NCI-H748 (cell line): ENCODE measurements around the gene SELPLG.
A peak's percentile ranks its signal among the peaks of the same experiment; 100 is the strongest.
"Not testable (repeated sequence)": the region's sequence is repeated elsewhere in the genome, so short reads cannot be mapped to it uniquely, and the experiment has no call there.

Experiments used
- DNase-seq: peaks from one replicate; lab custom pipeline; 2025; ENCODE audit not compliant: unreplicated experiment; lab: John Stamatoyannopoulos, UW

SELPLG gene

DNA sequence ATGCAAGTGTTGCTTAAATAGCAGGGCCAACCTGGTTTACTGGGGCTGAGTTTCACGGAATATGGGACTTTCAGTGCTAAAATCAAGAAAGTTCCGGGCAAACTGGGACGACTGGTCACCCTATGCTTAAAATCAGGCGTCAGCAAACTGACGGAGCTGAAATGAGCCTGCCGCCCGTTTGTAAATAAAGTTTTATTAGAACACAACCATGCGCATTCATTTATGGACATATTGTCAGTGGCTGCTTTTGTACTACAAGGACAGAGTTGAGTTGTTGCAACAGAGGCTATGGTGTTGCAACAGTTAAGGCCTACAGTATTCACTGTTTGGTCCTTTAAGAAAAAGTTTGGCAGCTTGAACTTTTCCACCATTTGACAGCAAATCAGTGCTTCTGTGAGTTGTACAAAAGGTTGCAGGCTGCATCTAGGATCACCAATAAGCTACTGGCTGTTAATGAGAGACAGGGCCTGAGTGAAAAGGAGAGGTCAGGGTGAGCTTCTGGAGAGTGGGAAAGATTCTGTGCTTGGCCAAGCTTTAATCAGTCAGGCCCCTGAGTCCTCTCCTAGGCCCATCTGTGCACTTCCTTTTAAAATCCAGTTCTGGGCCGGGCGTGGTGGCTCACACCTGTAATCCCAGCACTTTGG, 13.3 kb downstream of the SELPLG start:
- DNase-seq = no peak

DNA sequence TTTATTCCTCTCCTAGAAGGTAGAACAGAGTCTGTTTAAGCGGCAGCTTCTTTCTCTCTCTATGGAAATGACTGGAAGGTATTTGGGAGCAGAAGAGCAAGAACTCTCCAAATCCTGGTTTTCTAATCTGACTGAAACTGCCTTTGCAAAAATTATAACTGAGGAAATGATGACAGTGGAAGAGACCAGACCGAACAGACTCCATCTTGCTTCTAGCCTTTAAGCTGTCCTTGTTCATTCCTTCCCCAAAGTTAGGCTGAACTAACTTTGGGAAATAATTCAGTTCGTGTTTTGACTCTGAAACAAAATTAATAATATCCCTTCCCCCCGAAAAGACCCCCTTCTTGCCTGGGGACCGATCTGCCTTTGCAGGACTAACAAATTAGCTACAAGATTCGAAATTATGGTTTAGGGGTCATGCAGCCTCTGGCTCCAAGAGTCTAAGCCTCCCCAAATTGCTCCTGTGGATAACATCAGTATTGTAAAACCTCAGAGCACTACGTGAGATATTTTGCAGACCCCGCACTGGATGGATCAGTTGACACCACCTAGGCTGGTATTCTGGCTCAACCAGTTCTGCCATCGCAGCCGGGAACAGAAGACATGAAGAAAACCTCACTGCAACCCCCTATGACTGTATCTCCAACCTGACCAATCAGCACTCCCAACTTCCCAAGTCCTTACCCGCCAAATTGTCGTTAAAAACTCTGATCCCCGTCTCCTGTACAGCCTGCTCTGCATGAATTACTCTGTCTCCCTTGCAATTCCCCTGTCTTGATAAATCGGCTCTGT, 14.1 kb downstream of the SELPLG start:
- DNase-seq = no peak

DNA sequence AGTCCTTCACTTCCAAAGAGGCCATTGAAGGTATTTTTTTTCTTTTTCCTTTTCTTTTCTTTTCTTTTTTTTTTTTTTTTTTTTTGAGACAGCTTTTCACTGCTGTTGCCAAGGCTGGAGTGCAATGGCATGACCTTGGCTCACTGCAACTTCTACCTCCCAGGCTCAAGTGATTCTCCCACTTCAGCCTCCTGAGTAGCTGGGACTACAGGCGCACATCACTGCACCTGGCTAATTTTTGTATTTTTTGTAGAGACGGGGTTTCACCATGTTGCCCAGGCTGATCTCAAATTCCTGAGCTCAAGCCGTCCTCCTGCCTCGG, 14.8 kb downstream of the SELPLG start:
- DNase-seq = not testable (repeated sequence)

DNA sequence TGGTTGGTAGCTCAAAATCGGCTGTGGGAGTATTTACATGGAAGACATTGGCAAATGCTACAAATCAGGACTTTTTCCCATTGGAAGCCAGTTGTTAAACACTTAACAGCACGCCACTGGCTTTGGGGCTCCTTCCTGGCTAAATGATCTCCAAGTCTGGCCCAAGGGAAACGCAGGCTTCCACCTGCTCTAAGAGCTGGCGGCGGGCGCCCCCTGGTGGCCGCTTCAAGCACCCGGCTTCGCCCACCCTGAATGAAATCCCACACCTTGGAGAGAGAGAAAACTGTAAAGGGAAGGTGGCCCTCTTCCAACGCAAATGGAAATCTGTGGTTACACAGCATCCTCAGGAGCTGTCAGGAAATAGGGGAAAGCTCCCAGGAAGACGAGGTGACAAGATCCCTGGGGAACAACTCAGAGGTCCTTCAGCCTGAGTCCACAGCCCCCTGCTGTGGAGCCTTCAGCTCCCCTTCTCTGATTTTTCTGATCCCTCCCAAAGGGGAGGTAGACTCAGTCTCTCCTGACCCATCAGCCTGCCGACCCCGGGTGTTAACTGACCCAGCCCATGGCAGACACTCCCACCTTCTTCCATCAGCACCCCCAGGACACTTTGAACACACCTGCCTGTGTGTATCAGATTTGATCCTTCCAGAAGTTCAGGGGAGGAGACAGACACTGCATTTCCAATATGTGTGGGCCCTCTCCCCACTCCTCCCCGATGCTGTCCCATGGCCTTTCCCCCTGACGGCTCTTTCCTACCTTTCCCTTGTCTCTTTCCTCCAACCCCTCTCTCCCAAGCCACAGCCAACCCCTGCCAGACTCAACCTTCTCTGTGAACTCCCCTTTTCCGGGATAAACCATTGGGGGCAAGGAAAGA, 15.4 kb downstream of the SELPLG start:
- peak; percentile 81 for DNase-seq

DNA sequence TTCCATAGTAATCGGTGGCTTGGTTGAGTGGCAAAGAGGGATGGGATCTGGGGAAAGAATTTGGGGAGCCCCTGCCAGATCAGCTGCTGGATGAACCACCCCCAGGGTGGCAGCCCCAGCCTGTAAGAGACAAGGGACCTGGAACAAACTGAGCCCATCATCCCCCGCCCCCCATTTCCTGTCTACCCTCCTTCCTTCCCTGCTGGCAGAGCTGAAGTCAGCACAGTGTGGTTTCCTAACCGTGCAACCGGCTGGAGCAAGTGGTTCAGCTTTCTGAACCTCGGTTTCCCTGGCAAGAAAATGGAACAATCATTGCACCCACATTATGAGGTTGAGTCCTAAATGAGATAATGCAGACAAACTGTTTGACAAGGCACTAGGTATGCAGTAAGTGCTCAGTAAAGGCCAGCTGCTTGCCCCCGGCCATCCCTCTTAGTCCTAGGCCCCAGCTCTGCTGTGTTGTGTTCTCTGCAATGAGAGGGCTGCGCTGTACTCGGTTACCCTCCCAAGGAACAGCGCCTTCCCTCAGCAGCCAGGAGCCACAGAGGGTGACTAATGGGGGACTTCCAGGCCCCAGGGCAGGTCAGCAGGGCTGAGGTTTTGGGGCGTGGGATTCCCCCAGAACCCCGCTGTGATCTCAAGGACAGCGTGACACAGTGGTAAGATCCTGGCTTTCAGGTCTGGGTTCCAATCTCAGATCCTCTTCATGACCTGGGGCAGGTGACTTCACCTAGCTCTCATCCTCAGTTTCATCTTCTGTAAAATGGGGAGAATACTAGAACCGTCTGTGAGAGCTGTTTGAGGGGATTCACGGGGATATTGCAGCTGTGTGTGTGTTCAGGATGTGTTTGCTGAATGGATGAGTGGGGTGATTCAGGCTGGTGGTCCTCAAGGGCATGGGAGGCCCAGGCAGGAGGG, 16.5 kb downstream of the SELPLG start:
- DNase-seq = no peak

DNA sequence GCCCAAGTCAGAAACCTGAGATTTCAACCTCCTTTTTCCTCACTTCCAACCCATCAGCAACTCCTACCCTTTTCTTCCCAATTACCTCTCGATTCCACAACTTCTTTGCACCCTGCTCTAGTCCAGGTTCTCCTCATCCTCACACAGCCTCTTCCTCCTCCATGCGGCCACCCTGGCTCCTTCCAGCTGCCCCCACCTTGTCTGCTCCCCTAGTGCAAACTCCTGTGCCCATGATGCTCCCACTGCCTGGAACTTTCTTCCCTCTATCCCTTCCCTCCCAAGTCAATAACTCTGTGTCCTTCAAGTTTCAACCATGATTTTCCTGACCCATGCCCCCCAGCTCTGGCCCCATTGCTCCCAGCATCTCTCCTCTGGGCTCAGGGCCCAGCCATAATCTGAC, 17.3 kb downstream of the SELPLG start:
- no peak for DNase-seq

DNA sequence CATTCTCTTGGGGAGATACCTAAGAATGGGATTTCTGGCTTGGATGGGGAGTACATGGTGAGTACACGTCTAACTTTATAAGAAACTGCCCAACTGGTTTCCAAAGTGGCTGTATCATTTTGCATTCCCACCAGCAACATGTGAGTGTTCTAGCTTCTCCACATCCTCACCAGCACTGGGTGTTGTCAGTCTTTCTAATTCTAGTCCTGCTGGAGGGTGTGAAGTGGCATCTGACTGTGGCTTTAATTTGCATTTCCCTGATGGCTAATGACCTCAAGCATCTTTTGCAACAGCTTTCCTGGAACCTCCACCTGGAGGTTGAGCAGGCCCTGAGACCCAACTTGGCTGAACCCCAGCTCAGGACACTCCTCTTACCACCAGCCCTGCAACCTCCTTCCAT, 17.8 kb downstream of the SELPLG start:
- no peak for DNase-seq

DNA sequence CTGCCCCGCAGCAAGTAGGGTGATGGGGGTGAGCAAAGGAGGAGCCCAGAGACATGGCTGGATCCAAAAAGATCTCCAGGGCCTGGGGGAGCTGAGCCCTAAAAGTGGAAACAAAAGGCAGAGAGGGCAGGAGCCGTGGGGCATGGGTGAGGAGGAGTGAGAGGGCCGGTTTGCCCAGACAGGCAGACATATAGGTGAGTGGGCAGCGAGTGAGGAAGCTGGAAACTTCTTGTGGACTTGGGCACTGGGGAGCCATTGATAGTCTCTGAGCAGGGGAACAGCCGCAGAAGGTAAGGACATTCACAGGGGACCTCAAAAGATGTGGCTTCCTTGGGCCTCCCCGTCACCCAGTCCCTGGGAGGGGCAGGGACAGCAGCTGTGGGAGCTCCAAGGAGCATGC, 19.1 kb downstream of the SELPLG start:
- no peak for DNase-seq

DNA sequence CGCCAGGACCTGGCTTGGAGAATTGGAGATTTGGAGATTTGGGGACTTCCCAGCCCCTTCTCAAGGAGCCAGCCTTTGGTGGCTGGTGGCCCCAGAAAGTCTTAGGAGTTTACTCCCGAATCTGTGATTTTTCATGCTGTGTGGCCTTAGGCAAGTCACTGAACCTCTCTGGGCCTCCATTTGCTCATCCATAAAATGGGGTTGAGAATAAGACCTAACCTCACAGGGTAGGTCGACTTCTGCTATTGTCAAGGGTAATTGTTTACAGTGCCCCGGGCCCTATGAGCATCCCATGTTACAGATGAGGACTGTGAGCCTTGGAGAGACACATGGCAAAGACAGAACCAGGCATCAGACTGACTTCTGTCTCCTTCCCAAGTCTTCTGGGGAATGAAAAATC, 19.7 kb downstream of the SELPLG start:
- no peak for DNase-seq

DNA sequence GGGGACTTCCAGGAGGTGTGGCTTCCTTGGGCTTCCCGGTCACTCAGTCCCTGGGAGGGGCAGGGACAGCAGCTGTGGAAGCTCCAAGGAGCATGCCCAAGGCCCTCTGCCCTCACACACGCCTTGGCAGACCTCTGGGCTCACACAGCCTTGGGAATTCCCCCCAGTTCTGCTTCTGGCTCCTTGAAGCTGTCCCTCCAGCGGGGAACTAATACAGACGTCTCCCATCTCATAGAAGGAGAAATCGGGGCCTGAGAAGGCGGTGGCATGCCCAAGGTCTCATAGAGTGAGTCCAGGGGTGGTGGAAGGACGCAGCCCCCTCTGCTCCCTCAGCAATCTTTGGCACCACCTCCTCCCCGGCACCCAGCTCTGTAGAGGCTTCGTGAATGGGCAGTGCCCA, 20.1 kb downstream of the SELPLG start:
- DNase-seq = no peak

DNA sequence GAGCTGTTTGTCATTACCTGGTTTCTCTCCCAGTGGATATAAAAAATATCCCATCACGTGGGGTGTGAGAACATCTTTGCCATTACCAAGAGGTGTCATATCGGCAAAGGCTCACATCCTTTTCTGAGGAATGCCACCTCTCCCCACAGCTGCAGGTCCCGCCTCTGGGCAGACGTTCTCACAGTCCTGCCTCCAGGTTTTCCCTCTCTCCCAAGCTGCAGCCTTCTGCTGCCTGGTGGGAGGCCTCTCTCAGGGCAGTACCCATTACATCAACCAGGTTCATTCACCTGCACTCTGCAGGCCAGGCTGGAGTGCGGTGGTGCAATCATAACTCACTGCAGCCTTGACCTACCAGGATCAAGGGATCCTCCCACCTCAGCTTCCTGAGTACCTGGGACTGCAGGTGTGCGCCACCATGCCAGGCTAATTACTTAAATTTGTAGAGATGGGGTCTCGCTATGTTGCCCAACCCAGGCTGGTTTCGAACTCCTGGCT, 20.9 kb downstream of the SELPLG start:
- no peak for DNase-seq

DNA sequence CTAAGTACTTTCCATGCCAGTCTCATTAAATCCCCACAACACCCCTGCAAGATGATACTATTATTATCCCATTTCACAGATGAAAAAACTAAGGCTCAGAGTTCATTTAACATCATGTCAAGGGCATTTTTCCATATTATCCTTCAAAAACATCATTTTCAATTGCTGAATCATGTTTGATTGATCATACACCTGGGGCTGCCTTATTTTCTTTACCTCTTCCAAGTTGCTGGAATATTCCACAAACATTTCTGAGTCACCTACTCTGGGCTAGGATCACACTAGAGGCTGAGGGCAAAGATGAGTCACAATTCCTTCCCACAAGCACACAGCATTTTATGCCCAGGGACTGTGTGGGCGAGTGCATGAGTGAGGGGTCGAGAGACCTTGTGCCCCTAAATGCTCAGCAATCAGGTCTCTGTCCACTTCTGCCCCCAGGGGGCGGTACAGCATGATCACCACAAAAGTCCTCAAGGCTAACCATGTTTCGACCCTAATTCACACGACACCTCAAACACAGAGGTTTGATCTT, 21.7 kb downstream of the SELPLG start:
- DNase-seq = peak; percentile 14

DNA sequence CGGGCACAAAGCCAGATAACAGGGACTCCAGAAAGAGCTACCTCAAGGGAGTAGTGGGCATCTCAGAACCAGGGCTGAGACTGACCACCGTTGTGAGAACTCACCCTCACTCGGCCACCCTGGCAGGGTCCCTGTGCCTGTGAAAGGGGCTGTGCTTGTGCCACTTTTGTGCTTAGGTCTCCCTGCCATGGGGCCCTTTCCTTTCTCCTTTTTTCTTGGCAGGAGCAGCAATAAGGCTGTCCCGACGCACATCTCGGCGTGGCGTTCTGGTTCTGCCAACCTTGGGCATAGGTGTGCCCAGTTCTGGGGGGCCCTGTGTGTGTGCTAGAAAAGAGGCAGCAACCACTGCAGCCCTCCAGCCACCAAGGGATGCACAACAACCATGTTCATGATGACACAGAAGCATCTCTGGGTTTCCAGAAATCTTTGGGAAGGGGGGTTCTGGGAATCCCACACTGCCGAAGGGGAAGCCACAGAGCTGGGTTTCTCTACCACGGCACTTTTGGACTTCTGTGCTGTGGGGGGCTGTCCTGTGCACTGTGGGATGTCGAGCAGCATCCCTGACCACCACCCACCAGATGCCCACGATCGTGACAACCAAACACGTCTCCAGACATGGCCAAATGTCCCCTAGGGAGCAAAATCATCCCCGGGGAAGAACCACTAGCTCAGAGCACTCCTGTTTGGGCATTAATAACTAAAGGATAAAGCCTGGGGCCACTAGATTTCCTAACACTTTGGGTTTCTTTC, 22.7 kb downstream of the SELPLG start:
- no peak for DNase-seq

DNA sequence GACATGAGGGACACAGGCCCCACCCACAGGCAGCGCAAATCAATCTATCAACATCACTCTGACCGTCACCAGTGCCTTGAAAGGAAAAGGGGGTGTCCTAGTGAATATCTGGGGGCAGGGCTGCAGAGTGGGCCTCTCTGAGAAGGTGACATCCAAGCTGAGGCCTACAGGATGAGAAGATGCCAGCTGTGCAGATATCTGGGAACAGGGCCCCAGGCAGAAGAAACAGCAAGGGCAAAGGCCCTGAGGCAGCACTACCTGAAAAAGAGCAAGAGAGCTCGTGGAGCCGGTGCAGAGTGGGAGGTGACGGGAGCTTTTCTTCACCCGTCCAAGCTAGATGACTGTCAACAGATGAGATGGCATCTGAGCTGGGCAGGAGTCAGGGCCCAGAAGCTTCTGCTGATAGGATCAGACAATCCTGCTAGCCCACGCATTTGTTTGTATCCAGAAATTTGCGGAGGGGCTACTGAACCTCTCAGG, 23.3 kb downstream of the SELPLG start:
- DNase-seq = no peak

DNA sequence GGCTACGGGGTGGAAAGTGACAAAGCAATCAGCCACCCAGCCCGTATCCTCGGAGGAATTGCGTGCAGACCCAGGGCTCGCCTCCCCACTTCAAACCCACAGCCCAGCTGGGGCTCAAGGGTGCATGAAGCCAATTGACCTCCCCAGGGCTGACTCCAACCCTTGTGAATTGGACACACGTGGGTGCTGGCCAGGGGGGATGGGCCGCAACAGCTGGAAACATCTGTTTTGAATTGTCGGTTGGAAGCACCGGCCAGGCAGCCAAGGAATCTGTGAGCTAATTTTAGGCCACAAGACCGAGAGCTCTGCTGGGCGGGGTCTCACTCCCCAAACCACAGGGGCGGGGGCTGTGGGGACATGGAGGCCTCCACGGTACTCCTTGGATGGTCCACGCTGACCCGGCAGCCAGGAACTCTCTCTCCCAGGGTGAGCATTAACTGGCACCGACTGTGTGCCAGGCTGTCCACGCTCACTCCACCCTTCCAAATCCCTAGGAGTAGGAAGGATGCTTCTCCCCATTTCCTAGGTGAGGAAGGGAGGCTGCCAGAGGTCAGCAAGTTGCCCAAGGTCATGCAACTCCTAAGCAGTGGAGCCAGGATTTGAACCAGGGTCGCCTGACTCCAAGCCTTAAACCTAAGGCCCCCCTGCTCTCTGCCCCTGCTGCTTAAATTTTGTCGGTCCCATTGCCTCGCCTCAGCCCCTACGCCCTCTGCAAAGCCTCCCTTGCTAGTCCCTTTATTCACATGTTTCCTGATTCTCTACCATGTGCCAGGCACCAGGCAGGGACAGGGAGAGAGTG, 24.0 kb downstream of the SELPLG start:
- no peak for DNase-seq

DNA sequence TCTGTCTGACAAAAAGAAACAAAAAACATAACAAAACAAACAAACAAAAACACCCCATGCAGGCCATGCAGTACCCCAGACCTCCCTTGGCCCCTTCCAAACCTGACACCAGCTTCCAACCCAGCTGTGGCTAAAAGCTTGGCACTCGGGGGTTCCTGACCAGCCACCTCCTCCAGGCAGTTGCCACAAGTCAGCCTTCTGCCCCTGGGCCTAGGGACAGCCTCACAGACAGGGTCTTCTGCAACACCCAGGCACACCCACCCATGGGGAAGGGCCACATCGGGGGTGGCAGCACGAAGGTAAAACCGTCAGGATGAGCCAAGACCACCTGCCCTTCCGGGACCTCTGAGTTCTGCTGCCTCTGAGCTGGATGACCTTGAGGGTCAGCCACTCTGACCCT, 25.1 kb downstream of the SELPLG start:
- no peak for DNase-seq

DNA sequence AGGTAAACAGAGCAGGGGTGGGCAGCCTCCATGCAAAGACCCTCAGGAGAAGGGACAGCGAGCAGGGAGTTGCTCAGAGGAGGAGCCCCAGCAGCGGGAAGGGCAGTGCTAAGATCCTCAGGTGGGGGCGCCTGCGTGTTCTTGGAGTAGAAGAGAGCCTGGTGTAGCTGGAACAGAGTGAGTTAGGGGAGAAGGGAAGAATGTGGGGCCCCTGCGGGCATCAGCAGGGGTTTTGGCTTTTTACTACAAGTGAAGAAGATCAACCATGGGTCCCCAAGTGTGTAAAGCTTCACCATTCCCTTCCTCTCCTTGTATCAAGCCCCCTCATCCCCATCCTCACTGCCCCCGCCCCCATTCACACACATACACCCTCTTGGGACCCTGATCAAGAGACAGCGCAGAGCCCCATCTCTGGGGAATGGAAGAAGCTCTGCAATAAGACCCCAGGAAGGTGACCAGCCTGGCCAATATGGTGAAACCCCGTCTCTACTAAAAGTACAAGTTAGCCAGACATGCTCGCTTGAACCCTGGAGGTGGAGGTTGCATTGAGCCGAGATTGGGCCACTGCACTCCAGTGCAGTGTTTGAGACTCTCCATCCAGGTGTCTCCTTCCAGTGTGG, 25.6 kb downstream of the SELPLG start:
- no peak for DNase-seq

DNA sequence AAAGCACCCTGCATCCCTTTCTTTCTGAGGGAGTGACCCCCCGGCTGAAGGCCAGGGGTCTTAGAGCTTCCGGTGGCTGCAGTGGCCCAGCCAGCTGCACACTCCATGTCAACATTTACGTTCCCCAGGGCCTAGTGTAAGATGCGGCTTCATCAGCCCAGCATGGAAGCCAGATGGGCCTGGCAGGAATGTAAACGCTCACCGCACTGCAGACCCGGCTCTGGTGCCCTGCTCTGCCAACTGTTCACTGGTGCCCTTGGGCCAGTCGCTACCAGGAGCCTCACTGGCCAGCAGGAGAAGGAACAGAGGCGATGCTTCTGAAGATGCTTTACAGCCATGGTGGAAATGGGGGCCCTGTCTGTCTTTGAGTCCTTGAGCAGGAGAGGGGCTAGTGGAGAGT, 27.2 kb downstream of the SELPLG start:
- no peak for DNase-seq
